ENCODE measurements around the gene YARS1.

DNA sequence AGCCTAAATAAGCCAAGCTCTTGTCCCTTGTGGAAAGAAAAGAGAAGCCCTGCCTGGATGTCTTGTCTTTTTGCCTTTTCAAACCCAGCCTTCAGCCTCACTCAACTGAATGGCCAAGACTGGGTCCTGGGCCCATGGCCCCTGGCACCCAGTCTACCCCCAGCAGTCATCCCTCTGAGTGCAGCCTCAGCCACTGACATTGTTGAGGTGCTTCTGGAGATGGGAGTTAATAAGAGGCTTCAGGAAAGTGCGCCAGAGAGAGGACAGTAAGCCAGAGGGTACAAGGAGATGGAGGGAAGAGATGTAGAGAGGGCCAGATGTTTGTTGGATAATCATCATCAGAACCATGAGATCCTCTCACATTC is 46.7 kb upstream of the YARS1 start:
- TF ChIP-seq JUND (IDR thresholded peaks at IDR 0.05), result no peak
- TF ChIP-seq, protein P1, sequence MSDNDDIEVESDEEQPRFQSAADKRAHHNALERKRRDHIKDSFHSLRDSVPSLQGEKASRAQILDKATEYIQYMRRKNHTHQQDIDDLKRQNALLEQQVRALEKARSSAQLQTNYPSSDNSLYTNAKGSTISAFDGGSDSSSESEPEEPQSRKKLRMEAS (IDR thresholded peaks at IDR 0.05), result no peak
- TF ChIP-seq, protein P2, sequence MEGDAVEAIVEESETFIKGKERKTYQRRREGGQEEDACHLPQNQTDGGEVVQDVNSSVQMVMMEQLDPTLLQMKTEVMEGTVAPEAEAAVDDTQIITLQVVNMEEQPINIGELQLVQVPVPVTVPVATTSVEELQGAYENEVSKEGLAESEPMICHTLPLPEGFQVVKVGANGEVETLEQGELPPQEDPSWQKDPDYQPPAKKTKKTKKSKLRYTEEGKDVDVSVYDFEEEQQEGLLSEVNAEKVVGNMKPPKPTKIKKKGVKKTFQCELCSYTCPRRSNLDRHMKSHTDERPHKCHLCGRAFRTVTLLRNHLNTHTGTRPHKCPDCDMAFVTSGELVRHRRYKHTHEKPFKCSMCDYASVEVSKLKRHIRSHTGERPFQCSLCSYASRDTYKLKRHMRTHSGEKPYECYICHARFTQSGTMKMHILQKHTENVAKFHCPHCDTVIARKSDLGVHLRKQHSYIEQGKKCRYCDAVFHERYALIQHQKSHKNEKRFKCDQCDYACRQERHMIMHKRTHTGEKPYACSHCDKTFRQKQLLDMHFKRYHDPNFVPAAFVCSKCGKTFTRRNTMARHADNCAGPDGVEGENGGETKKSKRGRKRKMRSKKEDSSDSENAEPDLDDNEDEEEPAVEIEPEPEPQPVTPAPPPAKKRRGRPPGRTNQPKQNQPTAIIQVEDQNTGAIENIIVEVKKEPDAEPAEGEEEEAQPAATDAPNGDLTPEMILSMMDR (IDR thresholded peaks at IDR 0.05; ENCODE audit: low read depth, low read length, missing input control), result no peak
- TF ChIP-seq, protein P3, sequence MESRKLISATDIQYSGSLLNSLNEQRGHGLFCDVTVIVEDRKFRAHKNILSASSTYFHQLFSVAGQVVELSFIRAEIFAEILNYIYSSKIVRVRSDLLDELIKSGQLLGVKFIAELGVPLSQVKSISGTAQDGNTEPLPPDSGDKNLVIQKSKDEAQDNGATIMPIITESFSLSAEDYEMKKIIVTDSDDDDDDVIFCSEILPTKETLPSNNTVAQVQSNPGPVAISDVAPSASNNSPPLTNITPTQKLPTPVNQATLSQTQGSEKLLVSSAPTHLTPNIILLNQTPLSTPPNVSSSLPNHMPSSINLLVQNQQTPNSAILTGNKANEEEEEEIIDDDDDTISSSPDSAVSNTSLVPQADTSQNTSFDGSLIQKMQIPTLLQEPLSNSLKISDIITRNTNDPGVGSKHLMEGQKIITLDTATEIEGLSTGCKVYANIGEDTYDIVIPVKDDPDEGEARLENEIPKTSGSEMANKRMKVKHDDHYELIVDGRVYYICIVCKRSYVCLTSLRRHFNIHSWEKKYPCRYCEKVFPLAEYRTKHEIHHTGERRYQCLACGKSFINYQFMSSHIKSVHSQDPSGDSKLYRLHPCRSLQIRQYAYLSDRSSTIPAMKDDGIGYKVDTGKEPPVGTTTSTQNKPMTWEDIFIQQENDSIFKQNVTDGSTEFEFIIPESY (IDR thresholded peaks at IDR 0.05), result no peak
- TF ChIP-seq, protein P4, sequence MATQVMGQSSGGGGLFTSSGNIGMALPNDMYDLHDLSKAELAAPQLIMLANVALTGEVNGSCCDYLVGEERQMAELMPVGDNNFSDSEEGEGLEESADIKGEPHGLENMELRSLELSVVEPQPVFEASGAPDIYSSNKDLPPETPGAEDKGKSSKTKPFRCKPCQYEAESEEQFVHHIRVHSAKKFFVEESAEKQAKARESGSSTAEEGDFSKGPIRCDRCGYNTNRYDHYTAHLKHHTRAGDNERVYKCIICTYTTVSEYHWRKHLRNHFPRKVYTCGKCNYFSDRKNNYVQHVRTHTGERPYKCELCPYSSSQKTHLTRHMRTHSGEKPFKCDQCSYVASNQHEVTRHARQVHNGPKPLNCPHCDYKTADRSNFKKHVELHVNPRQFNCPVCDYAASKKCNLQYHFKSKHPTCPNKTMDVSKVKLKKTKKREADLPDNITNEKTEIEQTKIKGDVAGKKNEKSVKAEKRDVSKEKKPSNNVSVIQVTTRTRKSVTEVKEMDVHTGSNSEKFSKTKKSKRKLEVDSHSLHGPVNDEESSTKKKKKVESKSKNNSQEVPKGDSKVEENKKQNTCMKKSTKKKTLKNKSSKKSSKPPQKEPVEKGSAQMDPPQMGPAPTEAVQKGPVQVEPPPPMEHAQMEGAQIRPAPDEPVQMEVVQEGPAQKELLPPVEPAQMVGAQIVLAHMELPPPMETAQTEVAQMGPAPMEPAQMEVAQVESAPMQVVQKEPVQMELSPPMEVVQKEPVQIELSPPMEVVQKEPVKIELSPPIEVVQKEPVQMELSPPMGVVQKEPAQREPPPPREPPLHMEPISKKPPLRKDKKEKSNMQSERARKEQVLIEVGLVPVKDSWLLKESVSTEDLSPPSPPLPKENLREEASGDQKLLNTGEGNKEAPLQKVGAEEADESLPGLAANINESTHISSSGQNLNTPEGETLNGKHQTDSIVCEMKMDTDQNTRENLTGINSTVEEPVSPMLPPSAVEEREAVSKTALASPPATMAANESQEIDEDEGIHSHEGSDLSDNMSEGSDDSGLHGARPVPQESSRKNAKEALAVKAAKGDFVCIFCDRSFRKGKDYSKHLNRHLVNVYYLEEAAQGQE (IDR thresholded peaks at IDR 0.05), result no peak
- TF ChIP-seq GABPA (IDR thresholded peaks at IDR 0.05 in 1 of 2, conservative IDR thresholded peaks at IDR 0.05 in 1 of 2), result no peak
- no peak for TF ChIP-seq TAF1 (conservative IDR thresholded peaks at IDR 0.05)
- TF ChIP-seq SP1 (IDR thresholded peaks at IDR 0.05), result no peak
- TF ChIP-seq RAD21 (IDR thresholded peaks at IDR 0.05), result no peak

Data from liver (tissue), 3 donors.